ENCODE data around the gene ARHGAP32.

- no peak for TF ChIP-seq POLR2A (IDR thresholded peaks at IDR 0.05; ENCODE audit: low read length)
- TF ChIP-seq GATA1 (IDR thresholded peaks at IDR 0.05; ENCODE audit: low read depth, low read length): no peak
Observed at GRCh38 chr11:129006161-129006560, 186.0 kb downstream of the ARHGAP32 start.

Data from erythroblast (primary cell).